Muscle of leg (tissue), 11 donors: ENCODE data around the gene ATP8B1. TPM values are rescaled to one million over a fixed set of nuclear protein-coding genes. Genes with fewer than 3 reads are reported as not detected.
A peak's percentile ranks its signal among the peaks of the same experiment; 100 is the strongest.
"Not testable (repeated sequence)": the region's sequence is repeated elsewhere in the genome, so short reads cannot be mapped to it uniquely, and the experiment has no call there.

Source experiments
- DNase-seq: peaks from one replicate; pipeline ENCODE4 v3.0.0; 2013
- H3K27ac ChIP-seq: one replicate; pipeline ENCODE4 v1.5.1; 2013; ENCODE audit warnings: mild to moderate bottlenecking, low read length, control low read depth
- H3K27me3 ChIP-seq: one replicate; pipeline ENCODE4 v1.6.1; 2013; ENCODE audit warnings: low read length; ENCODE audit not compliant: control insufficient read depth, insufficient read depth
- H3K36me3 ChIP-seq: one replicate; pipeline ENCODE4 v1.6.1; 2013; ENCODE audit warnings: low read length; ENCODE audit not compliant: control insufficient read depth, insufficient read depth
- H3K4me1 ChIP-seq: one replicate; pipeline ENCODE4 v1.6.1; 2013; ENCODE audit warnings: low read length; ENCODE audit not compliant: control insufficient read depth, insufficient read depth
- H3K4me3 ChIP-seq: one replicate; pipeline ENCODE4 v1.5.1; 2013; ENCODE audit warnings: low read length, control low read depth
- H3K9me3 ChIP-seq: replicated peaks from 2 replicates; pipeline ENCODE4 v1.6.1; 2013; ENCODE audit warnings: low read depth, low read length; ENCODE audit not compliant: control insufficient read depth
- WGBS: methylation state at CpG from one replicate; pipeline ENCODE4 v1.1.5; 2013; ENCODE audit warnings: missing lambda C conversion rate; ENCODE audit not compliant: insufficient coverage; 5-methylcytosine and 5-hydroxymethylcytosine counted together
- polyA plus RNA-seq, 8 donors: library from polyadenylated mRNA; unstranded; fragments of 120-200 nt; gene quantifications; one replicate each; pipeline versions ENCODE4 v1.2.1 to v1.2.3, GENCODE V29; 2013; ENCODE audit warnings: inconsistent platforms in 1 of 8, low replicate concordance in 1 of 8; ENCODE audit not compliant: insufficient read length in 8 of 8, insufficient read depth in 1 of 8
- total RNA-seq: library from RNA; stranded (reverse); fragments of 120-200 nt; gene quantifications from one replicate; pipeline ENCODE4 v1.2.4, GENCODE V29; 2013

Gene ATP8B1
- total and polyA plus RNA-seq, 9 donors: 2.8 to 5.7 (median 4.3) TPM

DNA sequence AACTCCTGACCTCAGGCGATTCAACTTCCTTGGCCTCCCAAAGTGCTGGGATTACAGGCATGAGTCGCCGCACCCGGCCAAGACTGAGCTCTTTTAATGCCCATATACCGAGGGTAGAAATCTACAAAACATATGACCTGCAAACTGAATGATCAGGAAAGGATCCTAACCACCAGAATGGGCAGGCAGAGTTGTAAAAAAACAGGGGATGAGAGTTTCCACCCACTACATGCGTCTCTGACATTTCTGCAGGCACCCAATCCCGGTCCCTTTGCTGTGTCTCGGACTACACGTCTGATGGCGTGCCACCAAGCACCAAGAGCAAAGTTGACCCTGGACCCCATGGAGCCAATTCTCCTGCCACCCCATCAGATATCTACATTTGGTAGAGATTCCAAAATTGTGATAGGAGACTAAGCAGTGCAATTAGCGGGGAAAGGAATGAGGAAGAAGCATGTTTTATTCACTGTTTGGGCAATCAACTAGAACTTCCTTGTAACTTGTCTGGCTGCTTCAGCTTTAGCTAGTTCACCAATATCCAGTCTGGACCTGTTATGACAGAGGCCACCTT, 74.1 kb downstream of the ATP8B1 start:
- WGBS: 50% methylated on average over 2 of the region's 11 CpGs

DNA sequence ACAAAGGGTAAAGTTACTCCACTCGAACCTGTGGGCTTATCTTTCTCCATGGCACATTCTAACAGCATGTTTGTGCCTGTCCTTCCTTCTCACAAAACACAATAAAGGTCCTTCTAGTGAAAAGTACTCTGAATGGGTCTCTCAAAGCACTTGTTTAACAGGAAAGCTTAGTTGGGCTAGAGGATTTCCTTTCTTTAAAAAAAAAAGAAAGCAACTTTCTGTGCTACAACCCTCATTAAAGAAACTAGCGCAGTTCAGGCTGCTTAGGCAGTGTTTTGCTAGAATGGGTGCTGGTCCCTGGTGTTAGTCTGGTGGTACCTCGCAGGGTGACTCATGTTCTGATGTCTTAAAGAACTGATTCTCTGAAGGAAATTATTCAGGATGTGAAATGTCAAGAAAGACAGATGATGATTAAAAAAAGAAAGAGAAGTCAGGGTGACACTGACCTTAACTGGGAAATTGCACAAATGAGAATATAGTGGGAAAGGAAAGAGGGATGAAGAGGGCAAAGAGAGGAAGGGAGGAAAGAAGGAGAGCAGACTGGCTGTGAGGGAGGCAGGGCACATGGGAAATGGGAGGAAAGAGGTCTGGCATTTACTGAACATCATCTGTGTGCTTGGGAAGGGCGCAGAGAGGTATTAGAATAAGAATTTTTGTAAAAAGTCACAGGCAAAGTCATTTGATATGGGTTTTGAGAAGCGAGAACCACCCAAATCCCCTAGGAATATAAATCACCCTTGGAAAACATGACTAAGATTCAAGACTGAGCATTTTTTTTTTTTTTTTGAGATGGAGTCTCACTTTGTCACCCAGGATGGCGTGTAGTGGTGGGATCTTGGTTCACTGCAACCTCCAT, 74.9 kb downstream of the ATP8B1 start:
- peak overlapping the region; percentile 21 for H3K27ac ChIP-seq
- peaks cover 7% of the 10 kb centered on the region for H3K9me3 ChIP-seq
- no peaks in the 10 kb centered on the region for H3K4me1 ChIP-seq
- H3K4me3 ChIP-seq: no peak overlapping the region
- H3K27me3 ChIP-seq: no peaks in the 10 kb centered on the region
- peaks cover 2% of the 10 kb centered on the region for H3K36me3 ChIP-seq
- DNase-seq: no peak
- WGBS: 75% methylated on average over 2 of the region's 6 CpGs

More for the DNA sequence above, 74.1 kb downstream of the ATP8B1 start:
- no peak for DNase-seq
- Histone ChIP-seq H3K27me3 (no peaks in the 10 kb centered on the region), H3K36me3 (peaks cover 2% of the 10 kb centered on the region), H3K4me1 (no peaks in the 10 kb centered on the region), H3K4me3 (no peak overlapping the region), H3K27ac (no peak overlapping the region), H3K9me3 (peaks cover 7% of the 10 kb centered on the region)

DNA sequence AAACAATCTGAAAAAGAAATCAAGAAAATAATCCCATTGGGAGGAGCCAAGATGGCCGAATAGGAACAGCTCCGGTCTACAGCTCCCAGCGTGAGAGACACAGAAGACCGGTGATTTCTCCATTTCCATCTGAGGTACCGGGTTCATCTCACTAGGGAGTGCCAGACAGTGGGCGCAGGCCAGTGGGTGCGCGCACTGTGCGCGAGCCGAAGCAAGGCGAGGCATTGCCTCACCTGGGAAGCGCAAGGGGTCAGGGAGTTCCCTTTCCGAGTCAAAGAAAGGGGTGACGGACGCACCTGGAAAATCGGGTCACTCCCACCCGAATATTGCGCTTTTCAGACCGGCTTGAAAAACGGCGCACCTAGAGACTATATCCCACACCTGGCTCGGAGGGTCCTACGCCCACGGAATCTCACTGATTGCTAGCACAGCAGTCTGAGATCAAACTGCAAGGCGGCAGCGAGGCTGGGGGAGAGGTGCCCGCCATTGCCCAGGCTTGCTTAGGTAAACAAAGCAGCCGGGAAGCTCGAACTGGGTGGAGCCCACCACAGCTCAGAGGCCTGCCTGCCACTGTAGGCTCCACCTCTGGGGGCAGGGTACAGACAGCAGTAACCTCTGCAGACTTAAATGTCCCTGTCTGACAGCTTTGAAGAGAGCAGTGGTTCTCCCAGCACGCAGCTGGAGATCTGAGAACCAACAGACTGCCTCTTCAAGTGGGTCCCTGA, 83.7 kb downstream of the ATP8B1 start:
- H3K36me3 ChIP-seq, H3K27ac ChIP-seq, H3K27me3 ChIP-seq, DNase-seq, H3K4me1 ChIP-seq, H3K4me3 ChIP-seq, H3K9me3 ChIP-seq: not testable (repeated sequence)
- 78% methylated on average over 7 of the region's 31 CpGs for WGBS

DNA sequence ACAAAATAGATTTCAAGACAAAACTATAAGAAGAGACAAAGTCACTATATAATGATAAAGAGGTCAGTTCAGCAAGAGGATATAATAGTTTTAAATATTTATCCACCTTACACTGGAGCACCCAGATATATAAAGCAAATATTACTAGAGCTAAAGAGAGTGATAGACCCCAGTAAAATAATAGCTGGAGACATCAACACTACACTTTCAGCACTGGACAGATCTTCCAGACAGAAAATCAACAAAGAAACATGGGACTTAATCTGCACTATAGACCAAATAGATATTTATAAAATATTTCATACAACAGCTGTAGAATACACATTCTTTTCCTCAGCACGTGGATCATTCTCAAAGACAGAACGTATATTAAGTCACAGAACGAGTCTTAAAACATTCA, 86.6 kb downstream of the ATP8B1 start:
- Histone ChIP-seq H3K27ac (no peak overlapping the region), H3K27me3 (no peaks in the 10 kb centered on the region), H3K4me3 (no peak overlapping the region), H3K4me1 (peaks cover 8% of the 10 kb centered on the region), H3K36me3 (no peaks in the 10 kb centered on the region), H3K9me3 (peaks cover 10% of the 10 kb centered on the region)
- DNase-seq: no peak
- WGBS: no CpG with 5 or more reads among the region's 3 CpGs

DNA sequence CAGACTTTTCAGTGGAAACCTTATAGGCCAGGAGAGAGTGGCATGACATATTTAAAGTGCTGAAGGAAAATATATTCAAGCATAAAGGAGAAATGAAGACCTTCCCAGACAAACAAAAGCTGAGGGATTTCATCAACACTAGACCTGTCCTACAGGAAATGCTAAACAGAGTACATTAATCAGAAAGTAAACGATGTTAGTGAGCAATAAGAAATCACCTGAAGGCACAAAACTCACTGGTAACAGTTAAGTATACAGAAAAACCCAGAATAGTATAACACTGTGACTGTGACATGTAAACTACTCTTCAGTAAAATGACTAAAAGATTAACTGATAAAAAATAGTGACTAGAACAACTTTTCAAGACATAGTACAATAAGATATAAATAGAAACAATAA, 87.4 kb downstream of the ATP8B1 start:
- no peak overlapping the region for H3K4me3 ChIP-seq

DNA sequence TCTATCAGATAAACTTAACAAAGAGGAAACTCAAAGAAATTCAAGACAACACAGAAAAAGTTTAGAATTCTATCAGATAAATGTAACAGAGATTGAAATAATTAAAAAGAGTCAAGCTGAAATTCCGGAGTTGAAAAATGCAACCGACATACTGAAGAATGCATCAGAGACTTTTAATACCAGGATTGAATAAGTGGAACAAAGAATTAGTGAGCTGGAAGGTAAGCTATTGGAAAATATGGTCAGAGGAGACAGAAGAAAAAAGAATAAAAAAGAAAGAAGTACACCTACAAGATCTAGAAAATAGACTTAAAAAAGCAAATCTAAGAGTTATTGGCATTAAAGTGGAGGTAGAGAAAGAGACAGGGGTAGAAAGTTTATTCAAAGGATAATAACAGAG, 88.0 kb downstream of the ATP8B1 start:
- no peaks in the 10 kb centered on the region for H3K27me3 ChIP-seq
- WGBS: 90% methylated on average over 2 of the region's 2 CpGs
- DNase-seq: no peak
- H3K9me3 ChIP-seq: peaks cover 10% of the 10 kb centered on the region
- H3K27ac ChIP-seq: no peak overlapping the region
- H3K4me3 ChIP-seq: no peak overlapping the region
- no peaks in the 10 kb centered on the region for H3K36me3 ChIP-seq
- peaks cover 8% of the 10 kb centered on the region for H3K4me1 ChIP-seq

More for the DNA sequence above, 87.4 kb downstream of the ATP8B1 start:
- H3K27me3 ChIP-seq: no peaks in the 10 kb centered on the region
- H3K27ac ChIP-seq: no peak overlapping the region
- H3K9me3 ChIP-seq: peaks cover 10% of the 10 kb centered on the region
- H3K4me1 ChIP-seq: peaks cover 8% of the 10 kb centered on the region
- no peaks in the 10 kb centered on the region for H3K36me3 ChIP-seq
- DNase-seq: no peak
- no CpG with 5 or more reads among the region's 1 CpG for WGBS

DNA sequence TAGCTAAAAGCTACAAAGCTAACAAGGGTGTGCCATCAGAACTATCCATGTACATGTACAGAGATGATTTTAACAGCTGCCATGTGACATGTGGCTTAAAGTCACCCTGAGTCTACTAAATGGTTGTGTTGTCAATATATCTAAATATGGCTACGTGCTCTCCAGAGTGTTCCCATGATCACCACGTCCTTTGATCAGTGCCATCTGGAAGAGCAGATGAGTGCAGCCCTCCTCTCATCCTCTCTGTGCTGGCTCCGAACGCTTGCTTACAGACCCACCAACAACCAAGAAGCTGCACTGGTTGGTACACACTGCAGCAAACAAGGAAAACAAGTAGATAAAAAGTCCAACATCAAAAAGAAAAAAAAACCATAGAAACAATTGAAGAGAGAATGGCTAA, 92.9 kb downstream of the ATP8B1 start:
- WGBS: no CpG with 5 or more reads among the region's 4 CpGs
- H3K4me3 ChIP-seq: no peak overlapping the region
- H3K36me3 ChIP-seq: no peaks in the 10 kb centered on the region
- H3K27me3 ChIP-seq: no peaks in the 10 kb centered on the region
- no peak overlapping the region for H3K27ac ChIP-seq
- no peak for DNase-seq
- H3K4me1 ChIP-seq: peaks cover 8% of the 10 kb centered on the region
- H3K9me3 ChIP-seq: peaks cover 3% of the 10 kb centered on the region

DNA sequence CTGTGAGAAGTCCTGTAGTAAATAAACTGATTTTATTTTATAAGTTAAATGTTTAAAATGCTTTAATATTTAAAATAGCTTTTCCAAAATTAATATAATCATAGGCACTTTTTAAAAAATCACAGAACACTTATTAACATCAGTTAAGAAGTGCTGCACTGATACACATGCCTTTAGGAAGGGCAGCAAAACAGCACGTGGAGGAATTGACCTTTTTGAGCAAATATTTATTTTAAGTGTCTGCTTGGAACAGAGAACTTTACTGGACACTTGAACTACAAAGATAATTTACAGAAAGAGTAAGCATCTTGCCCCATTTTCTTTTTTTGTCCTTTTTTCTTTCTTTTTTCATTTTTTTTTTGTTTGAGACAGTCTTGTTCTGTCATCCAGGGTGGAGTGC, 93.8 kb downstream of the ATP8B1 start:
- no peak for DNase-seq
- H3K36me3 ChIP-seq: no peaks in the 10 kb centered on the region
- no peak overlapping the region for H3K27ac ChIP-seq
- H3K27me3 ChIP-seq: no peaks in the 10 kb centered on the region
- WGBS: no CpG with 5 or more reads among the region's 1 CpG
- peaks cover 8% of the 10 kb centered on the region for H3K4me1 ChIP-seq
- H3K9me3 ChIP-seq: peaks cover under 1% of the 10 kb centered on the region
- H3K4me3 ChIP-seq: no peak overlapping the region

DNA sequence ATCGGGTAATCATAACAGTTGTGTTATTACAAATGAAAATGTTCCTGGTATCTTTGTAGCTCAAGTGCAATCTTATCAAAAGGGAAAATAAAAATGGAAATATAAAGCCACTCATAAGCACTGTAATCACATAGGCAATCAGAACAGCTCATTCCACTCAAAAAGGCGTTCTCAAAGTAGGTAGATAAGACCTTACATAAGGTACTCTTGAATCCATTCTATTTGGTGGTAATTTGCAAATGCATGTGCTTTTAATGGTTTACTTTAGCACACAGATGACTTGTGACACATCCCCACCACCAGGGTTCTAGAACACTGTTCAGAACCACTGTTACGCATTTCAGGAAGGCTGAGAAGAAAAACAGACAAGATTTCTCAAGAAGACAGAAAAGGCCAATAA, 94.8 kb downstream of the ATP8B1 start:
- Histone ChIP-seq H3K27me3 (no peaks in the 10 kb centered on the region), H3K27ac (no peak overlapping the region), H3K4me1 (peaks cover 8% of the 10 kb centered on the region), H3K36me3 (no peaks in the 10 kb centered on the region), H3K9me3 (no peaks in the 10 kb centered on the region), H3K4me3 (no peak overlapping the region)
- no peak for DNase-seq
- no CpG with 5 or more reads among the region's 3 CpGs for WGBS
